GM18502 (cell line): ENCODE results near the gene ATF2.

ENCODE experiments used
- ATAC-seq: cut with Tn5 transposase; IDR thresholded peaks from one replicate; pipeline ENCODE4 v1.9.1; 2021; ENCODE audit warnings: mild to moderate bottlenecking; ENCODE audit not compliant: unreplicated experiment, poor library complexity

The ATF2 gene

GRCh38 chr2:175035806-175036205, 132.2 kb downstream of the ATF2 start:
- no peak for ATAC-seq

DNA sequence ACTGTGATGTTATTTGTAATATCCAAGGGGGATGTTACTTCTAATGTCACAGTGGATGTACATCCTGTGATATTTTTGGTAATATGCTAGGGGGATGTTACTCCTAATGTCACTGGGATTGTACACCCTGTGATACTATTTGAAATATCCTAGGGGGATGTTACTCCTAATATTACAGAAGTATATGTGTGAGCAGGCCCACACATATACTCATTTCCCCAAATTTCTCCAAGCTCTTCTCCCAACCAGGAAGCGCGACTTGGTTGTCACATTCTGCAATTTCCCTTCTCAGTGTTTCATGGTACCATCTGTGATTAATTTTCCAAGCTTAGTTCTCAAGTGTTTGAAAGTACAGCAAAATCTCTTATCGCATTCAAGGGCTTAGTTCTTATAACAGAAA, 133.3 kb downstream of the ATF2 start:
- no peak for ATAC-seq

- no peak for ATAC-seq
These were observed 137.4 kb downstream of the ATF2 start for GRCh38 chr2:175030380-175031271.

GRCh38 chr2:175027755-175028154, 140.2 kb downstream of the ATF2 start:
- ATAC-seq = no peak

GRCh38 chr2:175026385-175026784, 141.6 kb downstream of the ATF2 start:
- no peak for ATAC-seq

GRCh38 chr2:175025946-175026345, 142.1 kb downstream of the ATF2 start:
- ATAC-seq = no peak

GRCh38 chr2:175025233-175025632, 142.8 kb downstream of the ATF2 start:
- no peak for ATAC-seq

- ATAC-seq = no peak
These were observed 145.1 kb downstream of the ATF2 start for GRCh38 chr2:175022923-175023322.
